ENCODE measurements around the gene L1CAM.

L1CAM gene

DNA sequence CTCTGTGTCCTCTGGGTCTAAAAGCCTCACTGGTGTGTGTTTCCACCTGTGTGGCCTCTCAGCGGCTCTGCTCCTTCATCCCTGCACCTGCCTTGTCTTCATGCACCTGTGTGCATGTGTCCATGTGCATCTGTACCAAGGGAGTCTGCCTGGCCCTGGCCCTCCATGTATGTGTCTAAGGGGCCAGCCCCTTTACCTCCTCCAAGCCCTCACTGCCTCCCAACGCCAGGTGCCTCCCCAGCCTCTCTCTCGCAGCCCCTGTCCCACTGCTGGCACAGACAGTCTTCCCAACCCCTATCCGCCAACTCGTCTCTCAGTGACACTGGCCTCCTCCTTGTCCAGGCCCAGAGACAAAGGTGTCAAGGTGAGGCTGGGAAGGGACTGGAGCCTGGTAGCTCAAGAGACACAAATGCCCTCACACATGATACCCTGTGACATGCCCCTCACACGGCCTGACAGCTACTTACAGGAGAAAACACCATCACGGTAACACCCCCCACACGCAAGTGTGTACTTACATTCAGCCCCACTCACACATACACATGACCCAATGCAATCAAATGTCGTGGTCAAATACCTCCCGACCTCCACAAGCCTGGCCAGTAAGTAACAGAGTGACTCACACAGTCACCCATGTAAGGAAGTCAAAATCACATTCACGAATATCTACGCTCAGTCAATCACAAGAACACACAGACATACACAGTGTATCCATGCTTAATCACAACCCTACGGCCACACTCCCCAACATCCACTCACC, 11.4 kb downstream of the L1CAM start:
- DNase-seq = no peak

DNA sequence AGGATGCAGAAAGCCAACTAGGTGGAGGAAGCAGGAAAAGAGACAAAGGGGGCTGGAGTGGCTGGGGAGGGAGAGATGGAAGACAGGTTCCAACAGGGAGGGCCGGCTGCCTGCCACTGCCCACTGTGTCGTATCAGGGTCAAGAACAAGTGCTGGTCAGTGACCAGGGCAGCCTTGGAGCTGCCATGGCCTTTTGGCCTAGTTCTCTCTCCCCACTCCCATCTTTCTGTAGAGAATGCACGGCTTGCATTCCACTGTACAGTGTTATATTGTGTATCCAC, 11.9 kb downstream of the L1CAM start:
- no peak for DNase-seq

DNA sequence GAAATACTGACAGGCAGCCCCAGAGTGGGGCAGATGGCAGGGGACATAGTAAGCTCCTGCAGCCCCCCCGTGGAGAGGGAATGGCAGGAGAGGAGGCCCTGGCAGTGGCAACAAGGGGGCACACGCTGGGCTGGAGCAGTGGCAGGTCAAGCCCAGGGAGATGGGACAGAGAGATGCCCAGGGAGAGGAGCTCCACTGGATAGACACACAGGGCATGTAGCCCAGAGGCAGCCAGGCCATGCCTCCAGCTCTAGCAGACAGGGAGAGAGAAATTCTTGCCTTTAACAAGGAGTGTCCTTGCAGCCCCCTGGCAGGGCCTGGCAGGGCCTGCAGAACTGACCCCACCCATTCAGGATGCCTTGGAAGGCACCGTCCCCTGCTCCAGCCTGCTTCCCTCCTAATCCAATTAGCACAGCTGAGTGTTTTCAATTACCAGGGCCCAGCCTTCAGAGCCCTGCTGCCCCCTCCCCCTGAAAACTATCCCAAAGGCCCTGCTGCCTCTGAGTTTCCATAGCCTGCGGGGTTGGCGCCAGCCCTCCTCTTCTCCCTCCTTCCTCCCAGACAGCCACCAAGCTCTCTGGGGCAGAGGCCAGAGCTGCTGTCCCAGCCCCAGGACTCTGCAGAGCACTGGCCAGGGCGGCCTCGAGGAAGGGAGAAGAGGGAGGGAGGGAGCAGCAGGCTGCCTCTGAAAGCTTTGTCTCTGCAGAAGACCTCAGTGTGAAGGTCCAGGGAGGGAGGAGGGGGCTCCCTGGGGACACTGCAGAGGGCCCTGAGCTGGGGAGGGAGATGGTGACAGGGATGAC, 12.5 kb downstream of the L1CAM start:
- DNase-seq = no peak

DNA sequence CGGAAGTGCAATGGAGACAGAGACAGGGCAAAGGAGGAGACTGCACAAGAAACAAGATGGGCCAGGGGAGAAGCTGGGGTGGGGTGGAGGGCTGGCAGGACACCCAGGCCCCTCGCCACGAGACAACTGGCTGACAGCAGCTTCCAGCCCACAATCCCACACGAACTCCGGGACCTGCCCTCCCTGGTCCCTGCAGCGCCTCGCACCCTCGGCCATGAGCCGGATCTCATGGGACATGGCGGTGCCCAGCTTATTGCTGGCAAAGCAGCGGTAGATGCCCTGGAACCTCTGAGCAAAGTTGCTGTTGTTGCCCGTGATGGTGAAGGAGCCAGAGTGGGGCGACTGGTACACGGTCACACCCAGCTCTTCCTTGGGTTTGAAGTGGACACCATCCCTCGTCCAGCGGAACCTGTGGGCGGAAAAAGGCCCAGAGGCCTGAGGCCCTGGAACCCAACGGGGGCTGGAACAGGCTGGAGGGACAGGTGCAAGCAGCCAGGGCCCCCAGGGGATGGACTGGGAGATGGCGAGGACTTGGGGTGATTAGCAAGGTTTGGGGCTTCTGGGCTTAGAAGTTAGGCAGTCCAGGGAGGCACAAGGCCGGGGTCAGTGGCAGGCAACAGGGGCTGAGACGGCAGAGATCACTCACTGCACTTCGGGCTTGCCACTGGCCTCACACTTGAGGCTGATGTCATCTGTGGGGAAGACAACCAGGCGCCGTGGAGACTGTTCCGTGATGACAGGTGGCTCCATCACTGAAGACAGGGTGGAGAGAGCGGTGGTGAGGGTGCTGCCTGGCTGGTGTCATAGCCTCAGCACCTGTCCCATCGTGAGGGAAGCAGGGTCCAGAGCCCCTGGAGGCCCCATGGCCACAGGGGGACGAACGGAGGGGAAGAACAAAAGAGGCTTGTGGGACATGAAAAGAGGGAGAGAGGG, 13.8 kb downstream of the L1CAM start:
- DNase-seq = no peak

DNA sequence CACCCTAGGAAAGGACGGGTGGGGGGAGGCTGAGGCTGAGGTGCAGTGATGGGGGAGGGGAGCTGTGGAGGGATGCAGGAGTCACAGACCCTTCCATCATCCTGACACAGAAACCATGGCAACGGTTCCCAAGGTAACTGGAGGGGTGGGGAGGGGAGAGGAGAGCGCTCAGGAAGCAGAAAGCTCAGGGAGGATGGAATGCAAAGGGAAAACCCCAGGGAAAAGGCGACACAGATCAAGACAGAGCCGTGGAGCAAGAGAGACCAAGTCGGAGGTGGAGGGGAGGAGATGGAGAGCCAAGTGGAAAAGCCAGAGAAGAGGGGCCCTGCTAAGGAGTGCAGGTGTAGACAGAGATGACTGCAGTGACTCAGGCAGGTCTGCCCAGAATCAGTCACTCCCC, 14.5 kb downstream of the L1CAM start:
- DNase-seq = no peak

DNA sequence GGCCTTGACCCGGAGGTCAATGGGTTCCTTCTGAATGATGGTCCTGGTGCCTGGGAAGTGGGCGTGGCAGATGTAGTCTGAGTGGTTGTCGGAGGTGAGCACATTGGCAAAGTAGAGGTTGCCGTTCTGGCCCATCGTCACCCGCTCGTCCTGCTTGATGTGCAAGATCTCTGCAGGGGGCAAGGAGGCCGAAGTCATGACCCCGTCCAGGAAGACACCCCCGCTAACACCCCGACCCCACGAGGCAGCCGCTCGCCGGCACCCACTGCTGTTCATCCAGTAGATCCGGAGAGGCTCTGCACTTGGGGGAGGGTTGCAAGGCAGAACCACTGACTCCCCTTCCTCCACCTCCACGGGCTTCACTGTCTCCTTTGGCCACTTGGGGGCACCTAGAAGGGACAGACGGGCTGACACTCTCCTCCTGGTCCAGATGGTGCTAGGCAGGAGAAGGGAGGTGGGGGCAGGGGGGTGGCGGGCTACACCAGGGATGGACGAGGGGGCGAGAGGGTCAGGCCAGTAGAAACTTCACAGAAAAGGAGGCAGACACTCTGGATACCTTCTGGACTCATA, 15.1 kb downstream of the L1CAM start:
- DNase-seq = no peak

- no peak for DNase-seq
These were observed 15.7 kb downstream of the L1CAM start for GRCh38 chrX:153870288-153870690.

GRCh38 chrX:153869473-153870287, 16.3 kb downstream of the L1CAM start:
- no peak for DNase-seq

GRCh38 chrX:153868576-153869472, 17.1 kb downstream of the L1CAM start:
- no peak for DNase-seq

GRCh38 chrX:153867671-153868070, 18.3 kb downstream of the L1CAM start:
- no peak for DNase-seq

GRCh38 chrX:153867139-153867538, 18.8 kb downstream of the L1CAM start:
- no peak for DNase-seq

GRCh38 chrX:153866302-153867019, 19.5 kb downstream of the L1CAM start:
- no peak for DNase-seq

GRCh38 chrX:153865685-153866084, 20.3 kb downstream of the L1CAM start:
- no peak for DNase-seq

DNA sequence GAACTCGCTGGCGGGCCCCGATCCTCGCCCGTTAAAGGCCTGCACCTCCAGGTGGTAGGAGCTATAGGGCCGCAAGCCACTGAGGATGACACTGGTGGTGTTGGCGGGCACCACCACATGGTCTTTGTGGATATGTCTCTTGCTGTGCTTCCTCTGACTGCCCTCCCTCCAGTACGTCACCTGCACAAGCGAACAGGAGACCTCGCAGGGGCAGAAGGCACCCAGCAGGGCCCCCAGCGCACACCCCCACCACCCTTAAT, 20.7 kb downstream of the L1CAM start:
- DNase-seq = no peak

GRCh38 chrX:153864561-153865320, 21.2 kb downstream of the L1CAM start:
- no peak for DNase-seq

DNA sequence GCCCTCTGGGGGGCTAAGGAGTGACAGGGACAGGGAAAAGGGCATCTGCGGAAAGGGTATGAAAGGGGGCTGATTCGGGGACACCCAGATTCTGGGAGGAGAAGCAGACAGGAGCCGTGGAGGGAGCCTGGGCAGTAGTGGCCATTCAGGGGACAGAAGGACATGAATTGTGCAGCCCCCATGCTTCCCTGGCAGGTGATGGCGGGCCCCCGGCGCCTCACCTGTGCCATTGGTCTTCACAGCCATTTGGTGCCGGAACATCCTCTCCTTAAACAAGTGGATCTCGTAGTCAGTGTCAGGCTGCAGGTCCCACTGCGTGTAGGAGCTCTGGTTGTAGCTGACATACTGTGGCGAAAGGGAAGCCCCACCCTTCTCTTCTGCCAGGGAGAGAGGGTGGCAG, 21.9 kb downstream of the L1CAM start:
- no peak for DNase-seq

DNA sequence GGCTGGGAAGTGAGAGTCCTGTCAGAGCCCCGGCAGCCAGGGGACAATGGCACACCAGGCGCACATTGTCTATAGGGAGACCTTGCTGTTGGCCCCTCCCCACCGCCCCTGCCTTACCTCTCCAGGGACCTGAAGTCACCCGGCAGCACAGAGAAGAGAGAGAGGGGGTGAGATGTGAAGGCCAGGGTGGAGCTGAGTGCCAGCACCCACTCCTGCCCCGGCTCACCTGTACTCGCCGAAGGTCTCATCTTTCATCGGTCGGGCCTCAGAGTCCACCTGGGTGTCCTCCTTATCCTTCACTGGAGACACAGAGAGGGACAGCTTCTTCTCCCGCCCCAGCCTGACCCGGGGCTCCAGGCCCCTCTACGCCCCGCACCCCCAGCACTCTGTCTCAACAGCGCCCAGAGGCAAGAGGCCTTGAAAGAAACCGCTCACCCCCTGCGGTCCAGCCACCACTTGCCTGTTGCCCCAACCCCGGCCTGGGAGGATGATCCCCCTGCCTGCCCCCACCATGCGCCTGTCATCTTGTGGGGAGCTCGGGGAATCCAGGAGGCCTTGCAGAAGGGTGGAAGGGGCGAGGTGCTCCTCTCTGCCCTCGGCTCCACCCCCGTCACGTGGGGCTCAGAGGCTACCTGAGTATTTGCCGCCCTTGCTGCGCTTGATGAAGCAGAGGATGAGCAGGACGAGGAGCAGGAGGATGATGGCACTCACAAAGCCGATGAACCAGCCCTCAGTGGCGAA, 22.6 kb downstream of the L1CAM start:
- DNase-seq = no peak

- DNase-seq = no peak
These were observed 23.4 kb downstream of the L1CAM start for GRCh38 chrX:153862369-153863250.

Data from inflammatory macrophage (primary cell).